ENCODE results near the gene PATZ1. TPM values are rescaled to one million over a fixed set of nuclear protein-coding genes. Genes with fewer than 3 reads are reported as not detected.
A peak's percentile ranks its signal among the peaks of the same experiment; 100 is the strongest.

Gene PATZ1
- polyA plus RNA-seq, 4 donors = 4.2 to 42.0 (median 12.8) TPM

GRCh38 chr22:31341386-31342088 lies 4.6 kb downstream of the PATZ1 start:
- FAIRE-seq (no peak), DNase-seq (peak in 1 of 2 donors; percentile 35)
- peaks cover 0 to 76% (median 0%) of the 10 kb centered on the region in 3 donors for H3K36me3 ChIP-seq (ENCODE audit: control insufficient read depth in 3 of 3, insufficient read depth in 2 of 3, low read depth in 1 of 3, low read length in 3 of 3)
- no peak overlapping the region for H3K4me3 ChIP-seq (ENCODE audit: low read depth in 1 of 3, low read length in 3 of 3)
- H3K4me1 ChIP-seq (ENCODE audit: control insufficient read depth in 3 of 3, insufficient read depth in 2 of 3, low read depth in 1 of 3, low read length in 2 of 3) = peaks cover 8 to 76% (median 16%) of the 10 kb centered on the region in 3 donors
- no peaks in the 10 kb centered on the region for H3K27me3 ChIP-seq (ENCODE audit: control insufficient read depth in 3 of 3, insufficient read depth in 3 of 3, low read length in 3 of 3)
- H3K27ac ChIP-seq (ENCODE audit: low read depth in 1 of 3, low read length in 2 of 3) = peak overlapping the region in 1 of 3 donors; percentile 64
- no peaks in the 10 kb centered on the region for H3K9me3 ChIP-seq (ENCODE audit: control insufficient read depth in 2 of 2, insufficient read depth in 1 of 2, low read depth in 1 of 2, low read length in 1 of 2)
- 30 to 67% (median 47%) methylated on average over 14 of the region's 14 CpGs for WGBS, 3 donors

- H3K9me3 ChIP-seq (ENCODE audit: control insufficient read depth in 2 of 2, insufficient read depth in 1 of 2, low read depth in 1 of 2, low read length in 1 of 2) = no peaks in the 10 kb centered on the region
- H3K27ac ChIP-seq (ENCODE audit: low read depth in 1 of 3, low read length in 2 of 3) = peak overlapping the region in 1 of 3 donors; percentile 64
- peak; percentile 36 to 52 for DNase-seq
- no peak overlapping the region for H3K4me3 ChIP-seq (ENCODE audit: low read depth in 1 of 3, low read length in 3 of 3)
- H3K36me3 ChIP-seq (ENCODE audit: control insufficient read depth in 3 of 3, insufficient read depth in 2 of 3, low read depth in 1 of 3, low read length in 3 of 3) = peaks cover 0 to 76% (median 0%) of the 10 kb centered on the region in 3 donors
- 6 to 16% (median 10%) methylated on average over 2 of the region's 2 CpGs for WGBS, 3 donors
- no peaks in the 10 kb centered on the region for H3K27me3 ChIP-seq (ENCODE audit: control insufficient read depth in 3 of 3, insufficient read depth in 3 of 3, low read length in 3 of 3)
- H3K4me1 ChIP-seq (ENCODE audit: control insufficient read depth in 3 of 3, insufficient read depth in 2 of 3, low read depth in 1 of 3, low read length in 2 of 3) = peaks cover 8 to 76% (median 16%) of the 10 kb centered on the region in 3 donors
- FAIRE-seq = no peak
Measured at GRCh38 chr22:31340765-31341247, 5.3 kb downstream of the PATZ1 start.

GRCh38 chr22:31340360-31340759 lies 5.8 kb downstream of the PATZ1 start:
- FAIRE-seq = no peak
- H3K4me1 ChIP-seq (ENCODE audit: control insufficient read depth in 3 of 3, insufficient read depth in 2 of 3, low read depth in 1 of 3, low read length in 2 of 3) = peaks cover 8 to 76% (median 16%) of the 10 kb centered on the region in 3 donors
- H3K27me3 ChIP-seq (ENCODE audit: control insufficient read depth in 3 of 3, insufficient read depth in 3 of 3, low read length in 3 of 3) = no peaks in the 10 kb centered on the region
- peak in 1 of 2 donors; percentile 19 for DNase-seq
- no peaks in the 10 kb centered on the region for H3K9me3 ChIP-seq (ENCODE audit: control insufficient read depth in 2 of 2, insufficient read depth in 1 of 2, low read depth in 1 of 2, low read length in 1 of 2)
- peaks cover 0 to 81% (median 2%) of the 10 kb centered on the region in 3 donors for H3K36me3 ChIP-seq (ENCODE audit: control insufficient read depth in 3 of 3, insufficient read depth in 2 of 3, low read depth in 1 of 3, low read length in 3 of 3)
- peak overlapping the region in 2 of 3 donors; percentile 17 to 71 for H3K27ac ChIP-seq (ENCODE audit: low read depth in 1 of 3, low read length in 2 of 3)
- no peak overlapping the region for H3K4me3 ChIP-seq (ENCODE audit: low read depth in 1 of 3, low read length in 3 of 3)
- 58 to 76% (median 74%) methylated on average over 6 of the region's 6 CpGs for WGBS, 3 donors

GRCh38 chr22:31339148-31339832 lies 6.9 kb downstream of the PATZ1 start:
- FAIRE-seq (no peak), DNase-seq (peak; percentile 70 to 76)
- Histone ChIP-seq H3K4me3 (ENCODE audit: low read depth in 1 of 3, low read length in 3 of 3) (no peak overlapping the region), H3K27me3 (ENCODE audit: control insufficient read depth in 3 of 3, insufficient read depth in 3 of 3, low read length in 3 of 3) (no peaks in the 10 kb centered on the region), H3K36me3 (ENCODE audit: control insufficient read depth in 3 of 3, insufficient read depth in 2 of 3, low read depth in 1 of 3, low read length in 3 of 3) (peaks cover 0 to 83% (median 2%) of the 10 kb centered on the region in 3 donors), H3K27ac (ENCODE audit: low read depth in 1 of 3, low read length in 2 of 3) (peak overlapping the region; percentile 47 to 71 (median 60)), H3K4me1 (ENCODE audit: control insufficient read depth in 3 of 3, insufficient read depth in 2 of 3, low read depth in 1 of 3, low read length in 2 of 3) (peaks cover 8 to 71% (median 13%) of the 10 kb centered on the region in 3 donors), H3K9me3 (ENCODE audit: control insufficient read depth in 2 of 2, insufficient read depth in 1 of 2, low read depth in 1 of 2, low read length in 1 of 2) (no peaks in the 10 kb centered on the region)
- 14 to 51% (median 31%) methylated on average over 6 of the region's 6 CpGs for WGBS, 3 donors

- H3K9me3 ChIP-seq (ENCODE audit: control insufficient read depth in 2 of 2, insufficient read depth in 1 of 2, low read depth in 1 of 2, low read length in 1 of 2) = no peaks in the 10 kb centered on the region
- FAIRE-seq (no peak), DNase-seq (peak; percentile 79 to 91)
- 31 to 67% (median 56%) methylated on average over 5 of the region's 5 CpGs for WGBS, 3 donors
- H3K27ac ChIP-seq (ENCODE audit: low read depth in 1 of 3, low read length in 2 of 3) = peak overlapping the region in 1 of 3 donors; percentile 50
- peaks cover 4 to 52% (median 5%) of the 10 kb centered on the region in 3 donors for H3K4me1 ChIP-seq (ENCODE audit: control insufficient read depth in 3 of 3, insufficient read depth in 2 of 3, low read depth in 1 of 3, low read length in 2 of 3)
- H3K36me3 ChIP-seq (ENCODE audit: control insufficient read depth in 3 of 3, insufficient read depth in 2 of 3, low read depth in 1 of 3, low read length in 3 of 3) = peaks cover 4 to 80% (median 9%) of the 10 kb centered on the region in 3 donors
- no peak overlapping the region for H3K4me3 ChIP-seq (ENCODE audit: low read depth in 1 of 3, low read length in 3 of 3)
- H3K27me3 ChIP-seq (ENCODE audit: control insufficient read depth in 3 of 3, insufficient read depth in 3 of 3, low read length in 3 of 3) = no peaks in the 10 kb centered on the region
Measured at GRCh38 chr22:31337178-31337577, 9.0 kb downstream of the PATZ1 start.

GRCh38 chr22:31334329-31334728 lies 11.8 kb downstream of the PATZ1 start:
- FAIRE-seq = no peak
- H3K27ac ChIP-seq (ENCODE audit: low read depth in 1 of 3, low read length in 2 of 3) = no peak overlapping the region
- H3K4me3 ChIP-seq (ENCODE audit: low read depth in 1 of 3, low read length in 3 of 3) = no peak overlapping the region
- 82 to 88% (median 86%) methylated on average over 5 of the region's 5 CpGs for WGBS, 3 donors
- peaks cover 0 to 31% (median 0%) of the 10 kb centered on the region in 3 donors for H3K4me1 ChIP-seq (ENCODE audit: control insufficient read depth in 3 of 3, insufficient read depth in 2 of 3, low read depth in 1 of 3, low read length in 2 of 3)
- H3K27me3 ChIP-seq (ENCODE audit: control insufficient read depth in 3 of 3, insufficient read depth in 3 of 3, low read length in 3 of 3) = no peaks in the 10 kb centered on the region
- DNase-seq = no peak
- no peaks in the 10 kb centered on the region for H3K9me3 ChIP-seq (ENCODE audit: control insufficient read depth in 2 of 2, insufficient read depth in 1 of 2, low read depth in 1 of 2, low read length in 1 of 2)
- peaks cover 10 to 76% (median 16%) of the 10 kb centered on the region in 3 donors for H3K36me3 ChIP-seq (ENCODE audit: control insufficient read depth in 3 of 3, insufficient read depth in 2 of 3, low read depth in 1 of 3, low read length in 3 of 3)

- Histone ChIP-seq H3K36me3 (ENCODE audit: control insufficient read depth in 3 of 3, insufficient read depth in 2 of 3, low read depth in 1 of 3, low read length in 3 of 3) (peaks cover 10 to 76% (median 16%) of the 10 kb centered on the region in 3 donors), H3K27me3 (ENCODE audit: control insufficient read depth in 3 of 3, insufficient read depth in 3 of 3, low read length in 3 of 3) (no peaks in the 10 kb centered on the region), H3K4me3 (ENCODE audit: low read depth in 1 of 3, low read length in 3 of 3) (no peak overlapping the region), H3K4me1 (ENCODE audit: control insufficient read depth in 3 of 3, insufficient read depth in 2 of 3, low read depth in 1 of 3, low read length in 2 of 3) (peaks cover 0 to 25% (median 0%) of the 10 kb centered on the region in 3 donors), H3K27ac (ENCODE audit: low read depth in 1 of 3, low read length in 2 of 3) (no peak overlapping the region), H3K9me3 (ENCODE audit: control insufficient read depth in 2 of 2, insufficient read depth in 1 of 2, low read depth in 1 of 2, low read length in 1 of 2) (no peaks in the 10 kb centered on the region)
- FAIRE-seq = no peak
- WGBS, 3 donors = 77 to 90% (median 85%) methylated on average over 2 of the region's 2 CpGs
- no peak for DNase-seq
Measured at GRCh38 chr22:31333641-31334040, 12.5 kb downstream of the PATZ1 start.

- no peak for FAIRE-seq
- no peaks in the 10 kb centered on the region for H3K27me3 ChIP-seq (ENCODE audit: control insufficient read depth in 3 of 3, insufficient read depth in 3 of 3, low read length in 3 of 3)
- no peak for DNase-seq
- H3K36me3 ChIP-seq (ENCODE audit: control insufficient read depth in 3 of 3, insufficient read depth in 2 of 3, low read depth in 1 of 3, low read length in 3 of 3) = peaks cover 10 to 76% (median 16%) of the 10 kb centered on the region in 3 donors
- H3K27ac ChIP-seq (ENCODE audit: low read depth in 1 of 3, low read length in 2 of 3) = no peak overlapping the region
- H3K9me3 ChIP-seq (ENCODE audit: control insufficient read depth in 2 of 2, insufficient read depth in 1 of 2, low read depth in 1 of 2, low read length in 1 of 2) = no peaks in the 10 kb centered on the region
- H3K4me1 ChIP-seq (ENCODE audit: control insufficient read depth in 3 of 3, insufficient read depth in 2 of 3, low read depth in 1 of 3, low read length in 2 of 3) = peaks cover 0 to 20% (median 0%) of the 10 kb centered on the region in 3 donors
- H3K4me3 ChIP-seq (ENCODE audit: low read depth in 1 of 3, low read length in 3 of 3) = no peak overlapping the region
- 56 to 67% (median 61%) methylated on average over 1 of the region's 1 CpG for WGBS, 3 donors
Measured at GRCh38 chr22:31332886-31333285, 13.3 kb downstream of the PATZ1 start.

All from small intestine (tissue), 7 donors.